SU-DHL-6 (cell line): ENCODE data around the gene ARID4A.

Source experiments
- EZH2phosphoT487 ChIP-seq: fragments of 200-600 bp; sonication (generic), shearing (Covaris generic); conservative IDR thresholded peaks from 2 replicates; pipeline ENCODE4 v1.6.1; 2018; ENCODE audit warnings: mild to moderate bottlenecking, antibody characterized with exemption, low read length, moderate library complexity, mixed read lengths
- TF ChIP-seq, protein P1 (sequence below): fragments of 200-600 bp; sonication (generic); IDR thresholded peaks from one replicate; pipeline ENCODE4 v1.5.1; 2017; ENCODE audit warnings: antibody characterized with exemption, mild to moderate bottlenecking, low read length, moderate library complexity; ENCODE audit not compliant: insufficient read depth, poor library complexity, severe bottlenecking

DNA sequence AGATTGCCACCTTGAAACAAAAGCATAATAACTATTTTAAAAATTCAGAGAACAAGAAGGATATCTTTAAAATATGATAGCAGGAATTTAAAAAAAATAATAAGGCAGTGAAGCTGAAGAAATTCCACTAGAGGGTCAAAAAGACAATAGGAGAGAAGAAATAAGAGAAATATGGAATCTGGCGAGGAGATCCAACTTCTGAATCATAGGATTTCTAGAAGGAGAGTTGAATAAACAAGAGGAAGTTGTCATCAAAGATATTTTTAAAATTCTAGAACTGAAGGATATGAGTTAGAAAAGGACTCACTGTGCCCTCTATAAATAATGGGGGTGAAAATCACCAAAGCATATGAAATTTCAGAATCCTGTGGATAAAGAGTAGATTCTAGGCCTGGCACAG, 70.6 kb downstream of the ARID4A start:
- TF ChIP-seq, protein P1, sequence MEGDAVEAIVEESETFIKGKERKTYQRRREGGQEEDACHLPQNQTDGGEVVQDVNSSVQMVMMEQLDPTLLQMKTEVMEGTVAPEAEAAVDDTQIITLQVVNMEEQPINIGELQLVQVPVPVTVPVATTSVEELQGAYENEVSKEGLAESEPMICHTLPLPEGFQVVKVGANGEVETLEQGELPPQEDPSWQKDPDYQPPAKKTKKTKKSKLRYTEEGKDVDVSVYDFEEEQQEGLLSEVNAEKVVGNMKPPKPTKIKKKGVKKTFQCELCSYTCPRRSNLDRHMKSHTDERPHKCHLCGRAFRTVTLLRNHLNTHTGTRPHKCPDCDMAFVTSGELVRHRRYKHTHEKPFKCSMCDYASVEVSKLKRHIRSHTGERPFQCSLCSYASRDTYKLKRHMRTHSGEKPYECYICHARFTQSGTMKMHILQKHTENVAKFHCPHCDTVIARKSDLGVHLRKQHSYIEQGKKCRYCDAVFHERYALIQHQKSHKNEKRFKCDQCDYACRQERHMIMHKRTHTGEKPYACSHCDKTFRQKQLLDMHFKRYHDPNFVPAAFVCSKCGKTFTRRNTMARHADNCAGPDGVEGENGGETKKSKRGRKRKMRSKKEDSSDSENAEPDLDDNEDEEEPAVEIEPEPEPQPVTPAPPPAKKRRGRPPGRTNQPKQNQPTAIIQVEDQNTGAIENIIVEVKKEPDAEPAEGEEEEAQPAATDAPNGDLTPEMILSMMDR: no peak
- TF ChIP-seq EZH2phosphoT487: no peak
